C4-2B (cell line): ENCODE results near the gene MYL2.

Source experiments
- ZFX ChIP-seq: fragments of 450-650 bp; IDR thresholded peaks from 2 replicates; pipeline ENCODE4 v1.6.1; 2017
- TF ChIP-seq, protein P1 (sequence below): fragments of 450-650 bp; conservative IDR thresholded peaks from 2 replicates; pipeline ENCODE4 v1.5.1; 2017; ENCODE audit warnings: mild to moderate bottlenecking

DNA sequence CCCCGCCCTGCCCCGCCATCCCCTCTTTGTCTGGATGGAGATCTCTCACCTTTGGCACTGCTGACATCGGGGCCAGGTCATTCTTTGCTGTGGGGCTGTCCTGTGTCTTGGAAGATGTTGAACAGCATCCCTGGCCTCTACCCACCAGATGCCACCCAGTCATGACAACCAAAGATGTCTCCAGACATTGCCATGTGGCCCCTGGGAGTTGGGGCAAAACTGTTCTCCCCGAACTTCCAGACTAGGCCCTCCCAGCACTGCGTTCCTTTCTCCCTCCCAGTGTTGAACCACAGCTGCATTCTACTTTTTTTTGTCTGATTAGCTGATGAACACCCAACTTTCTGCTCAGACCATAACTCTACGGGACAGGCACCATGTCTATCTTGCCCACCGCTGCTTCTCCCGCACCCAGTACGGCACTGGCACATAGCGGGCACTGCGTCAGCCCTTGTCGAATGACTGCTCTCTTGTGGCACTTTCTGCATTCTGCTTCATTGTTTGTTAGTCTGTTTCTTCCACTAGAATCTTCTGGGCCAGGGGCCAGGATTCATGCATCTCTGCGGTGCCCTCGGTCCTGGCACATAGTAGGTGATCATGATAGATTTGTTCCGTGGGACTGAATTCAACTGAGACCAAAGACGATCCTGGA is 13.1 kb upstream of the MYL2 start:
- TF ChIP-seq, protein P1, sequence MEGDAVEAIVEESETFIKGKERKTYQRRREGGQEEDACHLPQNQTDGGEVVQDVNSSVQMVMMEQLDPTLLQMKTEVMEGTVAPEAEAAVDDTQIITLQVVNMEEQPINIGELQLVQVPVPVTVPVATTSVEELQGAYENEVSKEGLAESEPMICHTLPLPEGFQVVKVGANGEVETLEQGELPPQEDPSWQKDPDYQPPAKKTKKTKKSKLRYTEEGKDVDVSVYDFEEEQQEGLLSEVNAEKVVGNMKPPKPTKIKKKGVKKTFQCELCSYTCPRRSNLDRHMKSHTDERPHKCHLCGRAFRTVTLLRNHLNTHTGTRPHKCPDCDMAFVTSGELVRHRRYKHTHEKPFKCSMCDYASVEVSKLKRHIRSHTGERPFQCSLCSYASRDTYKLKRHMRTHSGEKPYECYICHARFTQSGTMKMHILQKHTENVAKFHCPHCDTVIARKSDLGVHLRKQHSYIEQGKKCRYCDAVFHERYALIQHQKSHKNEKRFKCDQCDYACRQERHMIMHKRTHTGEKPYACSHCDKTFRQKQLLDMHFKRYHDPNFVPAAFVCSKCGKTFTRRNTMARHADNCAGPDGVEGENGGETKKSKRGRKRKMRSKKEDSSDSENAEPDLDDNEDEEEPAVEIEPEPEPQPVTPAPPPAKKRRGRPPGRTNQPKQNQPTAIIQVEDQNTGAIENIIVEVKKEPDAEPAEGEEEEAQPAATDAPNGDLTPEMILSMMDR, result no peak
- TF ChIP-seq ZFX, result no peak
